Bone marrow (tissue), 2 donors: ENCODE results near the gene NTF3.

ENCODE experiments used
- DNase-seq, 2 donors: peaks; one replicate each; lab custom pipeline; 2025; lab: John Stamatoyannopoulos, UW

Gene NTF3

GRCh38 chr12:5456906-5457305, 25.0 kb downstream of the NTF3 start:
- no peak for DNase-seq

- DNase-seq = no peak
Observed at GRCh38 chr12:5458229-5459050, 26.5 kb downstream of the NTF3 start.

- DNase-seq = no peak
Observed at GRCh38 chr12:5459051-5459782, 27.3 kb downstream of the NTF3 start.

GRCh38 chr12:5460817-5461216, 28.9 kb downstream of the NTF3 start:
- DNase-seq = no peak

DNA sequence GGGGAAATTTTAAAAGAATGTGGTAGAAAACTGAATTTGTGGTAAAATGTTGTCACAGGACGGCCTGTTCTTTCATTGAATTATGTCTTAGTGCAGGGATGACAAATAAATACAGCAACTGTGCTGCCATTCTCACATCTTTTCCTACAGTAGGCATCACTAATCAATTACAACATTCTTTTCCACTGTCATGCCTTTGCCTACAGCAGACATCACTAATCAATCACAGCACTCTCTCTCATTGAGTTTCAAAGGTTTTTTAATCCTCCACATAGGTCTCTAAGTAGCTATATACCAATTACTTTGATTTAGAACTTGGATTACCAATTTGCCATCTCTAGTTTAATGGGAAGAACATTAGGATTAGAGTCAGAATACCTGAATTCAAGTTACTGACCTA, 30.1 kb downstream of the NTF3 start:
- DNase-seq = no peak

- DNase-seq = no peak
Observed at GRCh38 chr12:5464096-5464495, 32.2 kb downstream of the NTF3 start.

DNA sequence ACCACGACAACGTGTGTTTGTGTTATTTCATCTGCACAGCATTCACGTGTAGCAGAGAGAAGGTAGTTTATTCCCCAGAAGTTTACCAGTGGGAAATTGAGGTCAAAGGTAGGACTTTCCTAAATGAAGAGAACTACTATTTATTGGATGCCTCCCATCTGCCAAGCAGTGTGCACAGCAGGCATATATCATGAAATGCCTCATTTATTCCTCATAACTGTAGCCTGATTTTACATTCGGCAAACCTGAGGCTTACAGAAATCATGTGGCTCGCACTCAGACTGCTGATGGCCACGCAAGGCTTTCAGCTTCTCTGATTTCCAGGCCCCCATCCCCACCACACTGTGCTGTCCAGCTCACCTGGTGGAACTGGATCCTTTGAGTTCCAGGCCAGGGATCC, 33.5 kb downstream of the NTF3 start:
- no peak for DNase-seq

DNA sequence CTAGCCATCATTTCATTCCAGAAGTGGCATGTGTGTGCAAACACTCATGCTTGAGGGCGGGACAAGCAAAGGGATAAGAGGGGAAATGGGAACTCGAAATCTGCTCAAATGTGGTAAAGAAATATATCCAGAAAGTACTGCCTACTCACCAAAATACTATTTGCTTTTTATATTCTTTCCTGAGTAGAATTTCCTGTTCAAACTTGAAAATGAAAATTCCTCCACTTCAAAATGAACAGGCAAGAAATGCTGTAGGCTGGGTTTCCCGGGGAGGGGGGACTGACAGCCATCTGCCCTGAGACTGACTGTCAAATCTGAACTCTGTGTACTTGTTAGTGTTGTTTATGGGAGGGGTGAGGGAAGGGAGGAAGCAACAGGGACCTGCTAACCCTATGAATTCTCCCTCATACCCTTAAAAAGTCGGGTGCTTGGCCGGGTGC, 34.6 kb downstream of the NTF3 start:
- no peak for DNase-seq

DNA sequence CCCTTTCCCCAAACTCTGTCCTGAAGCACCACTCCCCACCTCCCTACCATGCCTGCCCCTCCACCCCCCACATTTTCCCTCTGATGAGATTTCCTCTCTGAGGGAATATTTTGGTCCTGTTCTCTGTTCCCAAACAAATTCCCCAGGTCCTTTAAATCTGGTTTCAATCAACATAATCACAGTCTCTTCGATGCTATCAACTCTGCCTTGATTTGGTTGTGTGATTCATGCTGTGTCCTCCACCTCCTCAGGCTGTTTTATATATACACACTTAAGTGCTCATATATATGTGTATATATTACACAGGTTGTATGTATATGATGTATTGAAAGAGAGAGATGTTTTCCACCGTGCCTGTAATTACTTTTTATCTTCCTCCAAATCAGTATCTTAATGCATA, 36.0 kb downstream of the NTF3 start:
- DNase-seq = no peak

GRCh38 chr12:5470221-5470620, 38.3 kb downstream of the NTF3 start:
- no peak for DNase-seq

- DNase-seq = no peak
Observed at GRCh38 chr12:5470703-5471102, 38.8 kb downstream of the NTF3 start.

DNA sequence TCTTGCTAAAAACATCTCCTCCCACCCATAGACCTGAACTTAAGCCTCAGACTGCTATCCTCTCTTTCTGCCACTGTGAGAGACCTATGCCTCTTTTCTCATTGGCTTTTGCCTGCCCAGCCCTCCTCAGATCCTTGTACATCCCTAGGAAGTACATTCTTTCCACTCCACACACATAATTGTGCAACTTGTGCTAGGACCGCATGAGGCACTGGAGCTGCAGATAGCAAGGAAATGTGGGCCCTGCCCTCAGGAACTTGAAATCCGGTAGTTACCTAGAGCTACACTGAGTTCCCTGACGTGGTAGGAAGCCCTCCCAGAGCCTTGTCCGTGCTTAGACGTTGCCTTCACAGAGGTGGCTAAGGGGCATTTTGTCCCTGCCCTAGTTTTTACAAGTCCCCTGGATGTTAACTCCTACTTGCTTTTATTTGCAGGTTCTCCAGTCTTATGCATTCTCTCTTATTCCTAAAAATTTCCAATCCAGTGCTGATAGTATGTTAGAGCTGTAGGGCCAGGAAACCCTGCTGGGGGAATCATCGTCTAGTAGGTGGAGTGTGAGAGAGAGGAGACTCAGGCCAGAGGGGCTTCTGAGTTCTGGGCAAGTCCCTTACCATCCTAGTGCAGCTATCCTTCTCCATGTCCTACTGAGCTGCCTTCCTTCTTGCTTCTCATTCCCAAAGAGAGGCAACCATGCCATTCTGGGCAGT, 41.3 kb downstream of the NTF3 start:
- DNase-seq = no peak

GRCh38 chr12:5473783-5474116, 41.8 kb downstream of the NTF3 start:
- no peak for DNase-seq

DNA sequence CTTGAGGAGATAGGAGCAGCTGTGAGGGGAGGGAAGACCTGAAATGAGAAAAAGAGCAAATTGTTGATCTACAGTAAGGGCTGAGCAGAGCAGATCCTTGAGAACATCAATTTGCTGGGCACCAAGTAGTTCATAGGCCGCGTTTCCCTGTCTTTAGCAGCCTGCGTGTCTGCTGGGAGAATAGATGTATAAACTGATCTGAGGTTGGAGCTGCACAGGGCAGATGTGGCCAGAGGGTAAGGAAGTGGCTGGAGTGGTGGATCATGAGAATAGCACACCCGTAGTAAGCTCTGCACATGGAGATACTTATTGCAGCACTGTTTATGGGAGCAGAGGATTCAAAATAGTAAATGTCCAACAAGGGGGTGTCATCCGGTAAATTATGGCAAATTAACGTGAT, 44.4 kb downstream of the NTF3 start:
- no peak for DNase-seq

DNA sequence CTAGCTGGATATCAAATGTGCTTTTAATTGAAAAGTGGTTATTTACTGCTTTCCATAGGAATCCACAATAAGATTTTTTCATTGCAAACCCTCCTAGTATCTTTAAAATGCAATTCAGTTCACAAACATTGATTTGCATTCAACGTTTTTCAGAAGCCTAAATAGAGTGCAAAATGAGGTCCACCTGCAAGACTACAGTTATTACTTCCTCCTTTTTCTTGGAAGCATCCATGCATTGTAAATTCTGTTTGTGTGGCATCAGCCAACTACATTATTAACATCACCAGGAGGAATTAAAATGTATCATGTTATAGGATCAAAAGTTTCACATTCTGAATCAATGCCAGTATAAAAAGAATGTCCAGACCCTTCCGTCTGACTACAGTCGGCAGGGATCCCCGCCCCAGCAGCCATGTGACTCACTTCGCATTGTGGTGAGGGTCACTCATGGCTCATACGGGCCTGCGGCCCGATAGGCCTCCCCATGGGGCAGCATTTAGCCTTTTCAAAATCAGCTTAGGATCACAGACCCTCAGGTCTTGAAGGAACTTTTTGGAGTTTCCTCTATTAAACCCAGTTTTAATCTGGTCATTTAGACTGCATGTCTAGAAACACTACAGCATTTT, 46.3 kb downstream of the NTF3 start:
- DNase-seq = no peak

GRCh38 chr12:5479761-5480160, 47.9 kb downstream of the NTF3 start:
- no peak for DNase-seq

GRCh38 chr12:5480218-5480937, 48.5 kb downstream of the NTF3 start:
- DNase-seq = no peak

DNA sequence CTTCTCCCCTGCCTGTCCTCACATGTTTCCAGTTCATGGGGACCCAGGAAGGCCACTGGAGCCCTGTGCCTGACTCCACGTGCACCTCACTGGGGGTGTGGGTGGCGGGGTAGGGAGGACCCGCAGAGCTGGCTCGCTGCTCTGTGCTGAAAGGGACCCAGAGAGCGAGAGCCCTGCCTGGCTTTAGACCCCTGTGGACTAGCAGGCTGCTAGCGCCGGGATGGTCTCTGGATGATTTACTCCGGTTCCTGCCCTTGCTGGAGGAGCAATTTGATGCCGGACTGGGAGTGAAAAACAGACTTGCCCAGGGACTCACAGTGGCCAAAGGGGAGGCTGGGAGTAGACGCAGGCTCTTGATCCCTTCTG, 49.0 kb downstream of the NTF3 start:
- DNase-seq = no peak

DNA sequence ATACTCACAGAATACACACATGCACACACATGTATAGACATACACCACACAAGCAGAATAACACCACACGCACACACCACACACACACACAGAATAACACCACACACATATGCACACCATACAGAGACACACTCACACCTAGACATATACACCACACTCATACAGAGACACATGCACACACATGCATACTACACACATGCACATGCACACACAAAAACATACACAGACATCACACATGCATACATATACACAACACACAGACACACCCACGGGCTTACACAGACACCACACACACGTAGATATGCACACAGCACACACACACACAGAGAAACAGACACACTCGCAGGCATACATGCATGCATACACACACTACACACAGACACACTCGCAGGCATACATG, 49.7 kb downstream of the NTF3 start:
- DNase-seq = no peak

- no peak for DNase-seq
Observed at GRCh38 chr12:5484426-5484825, 52.5 kb downstream of the NTF3 start.

DNA sequence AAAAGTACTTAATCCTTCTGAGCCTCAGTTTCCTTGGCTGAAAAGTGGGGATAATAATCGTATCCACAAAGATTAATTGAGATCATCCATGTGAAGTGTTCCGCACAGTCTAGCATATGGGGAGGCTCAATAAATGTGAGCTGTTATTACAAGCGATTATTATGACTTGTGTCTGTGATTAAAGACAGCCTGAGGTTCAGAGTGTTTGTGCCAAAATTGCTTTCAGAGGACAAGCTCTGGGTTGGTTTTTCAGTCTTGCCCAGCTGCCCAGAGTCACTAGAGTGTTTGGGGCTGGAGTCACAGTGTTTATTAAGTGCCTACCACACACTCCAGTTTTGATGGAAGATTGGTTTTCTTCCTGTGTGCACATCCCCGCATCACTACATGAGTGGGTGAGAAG, 53.5 kb downstream of the NTF3 start:
- DNase-seq = no peak

DNA sequence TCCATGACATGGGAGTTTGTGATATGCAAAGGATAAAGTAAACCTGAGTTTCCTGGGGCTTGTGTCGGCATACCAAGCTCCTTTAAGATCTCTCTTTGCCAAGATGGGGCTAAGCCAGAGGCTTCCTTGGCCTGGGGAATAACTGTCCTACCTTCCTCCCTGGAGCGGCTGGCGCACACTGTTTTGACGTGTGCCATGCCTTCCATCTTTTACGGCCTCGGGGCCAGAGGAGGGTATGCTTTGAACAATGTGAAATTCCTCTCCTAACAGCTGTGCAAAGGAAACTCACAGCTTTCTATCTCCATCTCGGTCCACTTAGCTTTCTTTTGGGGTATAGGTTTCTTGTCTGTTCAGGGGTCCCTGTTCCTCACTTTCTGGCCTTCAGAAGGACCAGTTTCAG, 55.2 kb downstream of the NTF3 start:
- DNase-seq = no peak
